HepG2 (cell line): ENCODE data around the gene RNPEPL1.

ENCODE experiments used
- CTCF ChIP-seq: sonication (generic); formaldehyde crosslinking; IDR thresholded peaks from 2 replicates; pipeline ENCODE4 v1.5.0; 2020; ENCODE audit warnings: mild to moderate bottlenecking, missing genetic modification reagents, moderate library complexity
- GABPA ChIP-seq, 2 experiments: IDR thresholded peaks; 2 replicates each; pipeline ENCODE4 v1.6.1; 2011 to 2016; ENCODE audit warnings: low read depth in 2 of 2, low read length in 1 of 2, missing biosample characterization in 1 of 2, missing genetic modification characterization in 1 of 2

GRCh38 chr2:240563951-240564560 lies 4.2 kb upstream of the RNPEPL1 start:
- TF ChIP-seq GABPA (IDR thresholded peaks at IDR 0.05; ENCODE audit: low read depth, low read length) = no peak
- no peak for TF ChIP-seq GABPA (CRISPR knock-in tag; IDR thresholded peaks at IDR 0.05; ENCODE audit: low read depth)
- TF ChIP-seq CTCF (CRISPR knock-in tag) = no peak
